Kidney (tissue), 14 donors: ENCODE measurements around the gene INPP5A. TPM values are rescaled to one million over a fixed set of nuclear protein-coding genes. Genes with fewer than 3 reads are reported as not detected.

Experiments used
- DNase-seq, 5 donors: peaks; one replicate each; pipeline ENCODE4 v3.0.0-alpha.2; 2013 to 2020
- FAIRE-seq: peaks from 2 replicates; lab custom pipeline; 2012; peaks lifted over from hg19 to GRCh38; lab: Jason Lieb, UNC
- H3K27ac ChIP-seq, 2 donors: one replicate each; pipeline ENCODE4 v1.7.0; 2013; ENCODE audit warnings: low read depth in 2 of 2, low read length in 2 of 2, inconsistent platforms in 1 of 2
- H3K27me3 ChIP-seq: one replicate; pipeline ENCODE4 v1.7.1; 2013; ENCODE audit warnings: low read length, inconsistent platforms; ENCODE audit not compliant: control insufficient read depth, insufficient read depth
- H3K36me3 ChIP-seq, 3 donors: one replicate each; pipeline versions ENCODE4 v1.7.0 to v1.7.1; 2013; ENCODE audit warnings: low read length in 3 of 3, control low read depth in 1 of 3, inconsistent platforms in 1 of 3; ENCODE audit not compliant: insufficient read depth in 3 of 3, control insufficient read depth in 2 of 3
- H3K4me1 ChIP-seq, 3 donors: one replicate each; pipeline versions ENCODE4 v1.7.0 to v1.7.1; 2013; ENCODE audit warnings: low read length in 3 of 3, inconsistent platforms in 1 of 3, low read depth in 1 of 3; ENCODE audit not compliant: control insufficient read depth in 2 of 3, insufficient read depth in 2 of 3
- H3K4me3 ChIP-seq, 3 donors: one replicate each; pipeline versions ENCODE4 v1.7.0 to v1.8.1; 2013; ENCODE audit warnings: low read length in 3 of 3, control low read depth in 1 of 3, inconsistent platforms in 1 of 3
- H3K9ac ChIP-seq, 3 donors: one replicate each; pipeline versions ENCODE4 v1.7.0 to v1.7.1; 2013; ENCODE audit warnings: low read length in 3 of 3, control low read depth in 1 of 3, inconsistent platforms in 1 of 3
- H3K9me3 ChIP-seq, 3 donors: one replicate each; pipeline versions ENCODE4 v1.7.0 to v1.7.1; 2013; ENCODE audit warnings: low read length in 3 of 3, control low read depth in 1 of 3, inconsistent platforms in 1 of 3; ENCODE audit not compliant: control insufficient read depth in 2 of 3, insufficient read depth in 1 of 3
- CTCF ChIP-seq: IDR thresholded peaks from 3 replicates; pipeline ENCODE4 v1.5.1; 2012; ENCODE audit warnings: mild to moderate bottlenecking, moderate library complexity, borderline replicate concordance; ENCODE audit not compliant: insufficient read depth; ENCODE audit errors: extremely low read depth
- intact Hi-C: fragments of 100-400 bp; cut with DNase I; formaldehyde crosslinking; loops from one replicate; pipeline ENCODE4 v1.11.1; 2022
- polyA plus RNA-seq: library from polyadenylated mRNA; stranded (reverse); fragments of 350-450 nt; fragmentation: Illumina TruSeq; extraction: RNeasy Lipid Tissue Mini Kit (QIAGEN cat#74804); gene quantifications from one replicate; pipeline ENCODE4 v1.2.3, GENCODE V29; 2014; ENCODE audit warnings: low read depth, low replicate concordance; ENCODE audit not compliant: insufficient read depth
- total RNA-seq: library from RNA; stranded (reverse); fragmentation: NEBNext Ultra II Directional; extraction: Animal tissue kit (Norgen Biotek cat#: 25700); gene quantifications from one replicate; pipeline ENCODE4 v1.2.1, GENCODE V29; 2021
- donor health status: control.
- donor health status: control.
- donor health status: control.
- donor health status: control.
- donor health status: control.
- donor health status: DM: yes; HTN: yes; CAD: no.
- donor health status: Normal renal cell carcinoma (clear cell type).

The INPP5A gene
- total and polyA plus RNA-seq, 2 donors from 2014 or later: 20.8 to 40.3 TPM

- no peak overlapping the region for H3K4me3 ChIP-seq
- intact Hi-C loops: no loop called here
- peak; percentile 61 to 89 (median 71) for DNase-seq
- FAIRE-seq: no peak
- H3K27me3 ChIP-seq: no peaks in the 10 kb centered on the region
- H3K4me1 ChIP-seq: peaks cover 0 to 17% (median 0%) of the 10 kb centered on the region in 3 donors
- no peak for TF ChIP-seq CTCF
- H3K9ac ChIP-seq: no peak overlapping the region
- H3K27ac ChIP-seq: peak overlapping the region in 1 of 2 donors; percentile 3
- H3K36me3 ChIP-seq: no peaks in the 10 kb centered on the region
- peaks cover 0 to 4% (median 0%) of the 10 kb centered on the region in 3 donors for H3K9me3 ChIP-seq
Observed at GRCh38 chr10:132606536-132607316, 69.1 kb downstream of the INPP5A start.

DNA sequence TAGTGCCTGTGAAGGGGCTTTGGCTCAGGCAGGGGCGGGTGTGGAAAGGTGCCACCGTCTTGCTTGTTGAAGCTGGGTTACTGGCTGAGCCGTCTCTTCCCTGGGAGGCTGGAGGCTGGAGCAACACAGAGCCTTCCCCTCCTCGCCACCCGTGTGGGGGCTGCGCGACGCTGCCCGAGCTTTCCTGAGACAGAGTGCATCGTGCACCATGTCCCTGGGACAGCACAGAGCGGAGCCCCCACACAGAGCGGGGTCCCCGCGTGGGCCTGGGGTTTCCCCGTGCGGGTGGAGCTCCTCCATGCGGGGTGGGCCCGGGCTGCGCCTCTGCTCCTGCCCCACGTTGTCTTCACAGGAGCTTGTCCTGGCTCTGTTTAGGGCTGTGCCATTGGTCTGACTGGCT, 69.9 kb downstream of the INPP5A start:
- peak in 2 of 5 donors; percentile 37 to 66 for DNase-seq
- Histone ChIP-seq H3K4me1 (peaks cover 0 to 17% (median 0%) of the 10 kb centered on the region in 3 donors), H3K4me3 (no peak overlapping the region), H3K9me3 (peaks cover 0 to 4% (median 0%) of the 10 kb centered on the region in 3 donors), H3K27me3 (no peaks in the 10 kb centered on the region), H3K36me3 (no peaks in the 10 kb centered on the region), H3K9ac (no peak overlapping the region), H3K27ac (no peak overlapping the region)
- FAIRE-seq: no peak
- TF ChIP-seq CTCF: no peak
- intact Hi-C loops: no loop called here

DNA sequence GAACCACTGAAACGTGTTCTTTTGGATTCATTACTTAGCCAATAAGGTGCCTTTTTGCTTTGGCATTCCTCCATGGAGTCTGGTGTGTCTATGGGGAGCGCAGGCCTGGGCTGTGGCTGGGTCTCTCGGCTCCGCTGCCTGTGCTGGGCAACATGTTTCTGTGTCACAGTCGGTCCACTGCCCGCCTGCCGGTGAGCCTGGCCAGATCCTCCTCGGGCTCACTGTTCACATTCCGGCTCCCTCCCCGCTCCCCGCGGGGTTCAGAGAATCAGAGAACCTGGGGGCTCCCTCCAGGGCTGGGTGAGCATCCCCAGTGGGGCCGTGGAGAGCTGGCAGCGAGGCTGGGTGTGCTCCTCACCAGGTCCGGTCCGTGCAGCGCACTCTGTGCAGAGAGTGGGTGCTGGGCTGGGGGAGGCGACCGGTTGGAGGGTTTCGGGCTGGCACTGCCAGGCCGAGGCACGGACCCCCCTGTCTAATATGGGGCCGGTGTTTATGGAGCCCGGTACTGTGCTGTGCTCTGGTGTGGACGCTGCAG, 70.4 kb downstream of the INPP5A start:
- no peak overlapping the region for H3K4me3 ChIP-seq
- no peak overlapping the region for H3K27ac ChIP-seq
- intact Hi-C loops: no loop called here
- peaks cover 0 to 17% (median 0%) of the 10 kb centered on the region in 3 donors for H3K4me1 ChIP-seq
- no peaks in the 10 kb centered on the region for H3K27me3 ChIP-seq
- H3K9me3 ChIP-seq: peaks cover 0 to 4% (median 0%) of the 10 kb centered on the region in 3 donors
- peak in 2 of 5 donors; percentile 36 to 66 for DNase-seq
- H3K9ac ChIP-seq: no peak overlapping the region
- no peaks in the 10 kb centered on the region for H3K36me3 ChIP-seq
- no peak for TF ChIP-seq CTCF
- no peak for FAIRE-seq
